Ishikawa (cell line): ENCODE results near the gene SPDYA.

ENCODE experiments used
- CEBPB ChIP-seq: IDR thresholded peaks from 2 replicates; pipeline ENCODE4 v1.6.1; 2012
- EP300 ChIP-seq: IDR thresholded peaks from 2 replicates; pipeline ENCODE4 v1.6.1; 2012; ENCODE audit warnings: borderline replicate concordance
- FOXM1 ChIP-seq: IDR thresholded peaks from 2 replicates; pipeline ENCODE4 v1.6.1; 2012; ENCODE audit warnings: low read depth, borderline replicate concordance
- MAX ChIP-seq: IDR thresholded peaks from 2 replicates; pipeline ENCODE4 v1.6.1; 2012
- NFIC ChIP-seq: IDR thresholded peaks from 2 replicates; pipeline ENCODE4 v1.6.1; 2012
- RAD21 ChIP-seq: IDR thresholded peaks from 2 replicates; pipeline ENCODE4 v1.6.1; 2012; ENCODE audit warnings: low read depth
- REST ChIP-seq: IDR thresholded peaks from 2 replicates; pipeline ENCODE4 v1.6.1; 2012; ENCODE audit warnings: low read depth, mild to moderate bottlenecking
- TCF12 ChIP-seq: IDR thresholded peaks from 2 replicates; pipeline ENCODE4 v1.6.1; 2012; ENCODE audit warnings: low read depth
- USF1 ChIP-seq: IDR thresholded peaks from 2 replicates; pipeline ENCODE4 v1.6.1; 2012
- YY1 ChIP-seq: IDR thresholded peaks from 2 replicates; pipeline ENCODE4 v1.6.1; 2012; ENCODE audit warnings: low read depth

- TF ChIP-seq MAX (no peak), TCF12 (no peak), USF1 (no peak), YY1 (no peak), RAD21 (no peak), EP300 (no peak), CEBPB (no peak), FOXM1 (no peak), REST (no peak), NFIC (no peak)
These were observed 14.0 kb upstream of the SPDYA start for GRCh38 chr2:28796620-28797019.
